ENCODE measurements around the gene OARD1. TPM values are rescaled to one million over a fixed set of nuclear protein-coding genes. Genes with fewer than 3 reads are reported as not detected.

OARD1 gene
- total and polyA plus RNA-seq, 2 experiments from 2014 or later: 4.5 to 18.6 TPM

DNA sequence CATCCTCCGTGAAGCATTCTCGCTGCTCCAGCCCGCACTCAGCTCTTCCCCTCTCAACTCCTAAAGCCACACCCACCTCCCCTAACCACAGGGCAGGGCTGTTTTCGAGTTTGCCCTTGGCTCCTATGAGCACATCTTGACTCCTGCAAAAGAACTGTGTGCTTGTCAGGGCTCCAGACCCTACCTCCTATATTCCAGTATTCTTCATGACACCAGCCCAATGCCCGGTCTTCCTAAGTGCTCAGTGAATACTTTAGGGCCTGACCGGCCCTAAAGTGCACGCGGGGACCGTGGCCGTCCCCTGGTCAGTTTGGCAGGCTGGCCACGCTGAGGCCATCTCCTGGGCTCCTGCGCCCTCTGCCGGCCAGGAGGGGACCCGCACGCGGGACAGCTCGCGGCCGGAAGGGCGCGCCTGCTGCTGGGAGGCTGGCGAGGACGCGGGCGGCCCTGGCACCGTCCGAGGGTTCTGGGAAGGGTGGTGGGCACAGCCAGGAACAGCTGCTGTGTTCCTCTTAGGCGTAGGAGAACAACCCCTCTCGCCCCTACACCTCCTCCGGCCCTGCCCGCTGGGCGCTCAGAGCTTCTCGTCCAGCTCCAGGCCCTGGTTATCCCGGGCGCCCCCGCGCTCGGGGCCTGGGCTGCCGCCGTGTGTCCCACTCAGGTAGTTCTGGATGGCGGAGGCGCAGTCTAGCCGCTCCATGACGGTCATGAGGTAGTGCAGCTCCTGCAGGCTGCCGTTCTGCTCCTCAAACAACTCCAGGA lies 44.2 kb downstream of the OARD1 start:
- Histone ChIP-seq H3K4me3 (peak overlapping the region; percentile 70), H3K9me2 (ENCODE audit: insufficient read depth) (no peaks in the 10 kb centered on the region), H4K20me1 (ENCODE audit: insufficient read depth) (no peaks in the 10 kb centered on the region), H3K9ac (peak overlapping the region; percentile 70), H3K79me2 (ENCODE audit: insufficient read depth) (no peaks in the 10 kb centered on the region), H3K9me3 (ENCODE audit: low read depth) (no peaks in the 10 kb centered on the region), H3K4me2 (ENCODE audit: unreplicated experiment) (peak overlapping the region; percentile 82), H2AFZ (peak overlapping the region; percentile 97), H3F3A (ENCODE audit: insufficient read depth) (no peaks in the 10 kb centered on the region), H3K4me1 (ENCODE audit: insufficient read depth) (no peaks in the 10 kb centered on the region), H3K27ac (no peak overlapping the region), H3K36me3 (ENCODE audit: low read depth) (no peaks in the 10 kb centered on the region), H3K27me3 (replicated peaks; ENCODE audit: insufficient read depth) (no peaks in the 10 kb centered on the region)
- TF ChIP-seq EZH2phosphoT487 (IDR thresholded peaks at IDR 0.05; ENCODE audit: insufficient read depth, low read depth) (no peak), EZH2 (IDR thresholded peaks at IDR 0.05; ENCODE audit: insufficient read depth, poor library complexity, severe bottlenecking) (no peak)
- in situ Hi-C loops (cut with MboI): no loop called here
- 3 to 4% methylated on average over 39 to 45 of the region's 45 CpGs for WGBS, 2 experiments (ENCODE audit: low coverage in 1 of 2, low lambda C conversion rate in 2 of 2, missing lambda C conversion rate in 2 of 2)
- peak; percentile 80 for DNase-seq

DNA sequence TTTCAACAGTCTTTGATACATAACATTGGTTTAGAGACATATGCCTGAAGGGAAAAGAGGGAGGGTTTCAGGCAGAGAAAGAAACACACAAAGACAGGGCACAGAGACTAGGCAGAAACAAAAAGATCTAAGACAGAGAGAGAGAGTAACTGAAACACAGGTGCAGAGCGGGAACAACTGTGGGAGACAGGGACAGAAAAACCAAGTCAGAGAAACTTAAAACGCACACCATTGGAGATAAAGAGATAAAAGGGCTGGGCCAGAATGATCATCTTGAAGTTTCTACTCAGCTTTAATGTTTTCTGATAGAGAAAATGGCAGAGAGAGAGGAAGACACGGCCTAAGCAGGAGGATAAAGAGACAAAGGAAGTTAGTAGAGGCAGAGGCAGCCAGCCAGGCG lies 44.9 kb downstream of the OARD1 start:
- Histone ChIP-seq H3K27ac (no peak overlapping the region), H3K4me3 (no peak overlapping the region), H3K9me3 (ENCODE audit: low read depth) (no peaks in the 10 kb centered on the region), H3K9ac (no peak overlapping the region), H2AFZ (peak overlapping the region; percentile 97; the same call in 1 of the 2 replicates), H3K36me3 (ENCODE audit: low read depth) (no peaks in the 10 kb centered on the region), H3K27me3 (replicated peaks; ENCODE audit: insufficient read depth) (no peaks in the 10 kb centered on the region), H3F3A (ENCODE audit: insufficient read depth) (no peaks in the 10 kb centered on the region), H3K9me2 (ENCODE audit: insufficient read depth) (no peaks in the 10 kb centered on the region), H3K79me2 (ENCODE audit: insufficient read depth) (no peaks in the 10 kb centered on the region), H3K4me2 (ENCODE audit: unreplicated experiment) (no peak overlapping the region), H4K20me1 (ENCODE audit: insufficient read depth) (no peaks in the 10 kb centered on the region), H3K4me1 (ENCODE audit: insufficient read depth) (peaks cover 4% of the 10 kb centered on the region)
- in situ Hi-C loops (cut with MboI): no loop called here
- no peak for DNase-seq
- WGBS, 2 experiments (ENCODE audit: low coverage in 1 of 2, low lambda C conversion rate in 2 of 2, missing lambda C conversion rate in 2 of 2): 77 to 83% methylated on average over 4 of the region's 4 CpGs
- TF ChIP-seq EZH2phosphoT487 (IDR thresholded peaks at IDR 0.05; ENCODE audit: insufficient read depth, low read depth) (no peak), EZH2 (IDR thresholded peaks at IDR 0.05; ENCODE audit: insufficient read depth, poor library complexity, severe bottlenecking) (no peak)

DNA sequence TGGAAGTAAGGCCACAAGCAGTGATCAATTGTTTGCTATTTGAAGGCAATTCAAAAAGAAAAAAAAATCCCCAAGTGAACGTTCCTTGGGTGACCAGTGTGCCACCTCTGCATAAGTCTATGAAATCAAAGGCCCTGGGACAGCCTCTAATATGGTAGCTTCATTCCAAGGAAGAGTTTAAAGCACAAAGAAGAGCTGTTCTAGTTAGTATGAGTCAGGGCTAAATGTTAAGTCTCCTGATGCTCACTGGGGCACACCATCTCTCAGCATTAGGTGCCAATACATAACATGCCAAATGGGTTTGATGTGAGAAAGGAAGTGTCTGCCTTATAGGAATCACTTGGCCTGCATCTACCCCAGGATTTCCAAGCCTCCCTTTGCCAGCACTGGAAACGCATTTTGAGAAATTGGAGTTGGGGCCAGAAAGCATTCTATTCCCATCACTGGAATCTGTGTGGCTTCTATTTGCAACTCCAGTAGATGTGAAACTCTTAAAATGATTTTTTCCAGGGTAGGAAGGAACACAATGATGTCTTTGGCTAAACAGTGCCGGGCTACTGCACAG lies 46.1 kb downstream of the OARD1 start:
- Histone ChIP-seq H3K9ac (no peak overlapping the region), H3K9me2 (ENCODE audit: insufficient read depth) (no peaks in the 10 kb centered on the region), H4K20me1 (ENCODE audit: insufficient read depth) (no peaks in the 10 kb centered on the region), H3K9me3 (ENCODE audit: low read depth) (no peaks in the 10 kb centered on the region), H3K27ac (no peak overlapping the region), H3K4me1 (ENCODE audit: insufficient read depth) (peaks cover 12% of the 10 kb centered on the region), H3K4me2 (ENCODE audit: unreplicated experiment) (no peak overlapping the region), H3F3A (ENCODE audit: insufficient read depth) (no peaks in the 10 kb centered on the region), H3K27me3 (replicated peaks; ENCODE audit: insufficient read depth) (no peaks in the 10 kb centered on the region), H3K79me2 (ENCODE audit: insufficient read depth) (no peaks in the 10 kb centered on the region), H2AFZ (no peak overlapping the region), H3K4me3 (no peak overlapping the region), H3K36me3 (ENCODE audit: low read depth) (no peaks in the 10 kb centered on the region)
- no peak for DNase-seq
- WGBS, 2 experiments (ENCODE audit: low coverage in 1 of 2, low lambda C conversion rate in 2 of 2, missing lambda C conversion rate in 2 of 2): 69 to 71% methylated on average over 3 of the region's 3 CpGs
- TF ChIP-seq EZH2 (IDR thresholded peaks at IDR 0.05; ENCODE audit: insufficient read depth, poor library complexity, severe bottlenecking): no peak
- no peak for TF ChIP-seq EZH2phosphoT487 (IDR thresholded peaks at IDR 0.05; ENCODE audit: insufficient read depth, low read depth)
- in situ Hi-C loops (cut with MboI): no loop called here

DNA sequence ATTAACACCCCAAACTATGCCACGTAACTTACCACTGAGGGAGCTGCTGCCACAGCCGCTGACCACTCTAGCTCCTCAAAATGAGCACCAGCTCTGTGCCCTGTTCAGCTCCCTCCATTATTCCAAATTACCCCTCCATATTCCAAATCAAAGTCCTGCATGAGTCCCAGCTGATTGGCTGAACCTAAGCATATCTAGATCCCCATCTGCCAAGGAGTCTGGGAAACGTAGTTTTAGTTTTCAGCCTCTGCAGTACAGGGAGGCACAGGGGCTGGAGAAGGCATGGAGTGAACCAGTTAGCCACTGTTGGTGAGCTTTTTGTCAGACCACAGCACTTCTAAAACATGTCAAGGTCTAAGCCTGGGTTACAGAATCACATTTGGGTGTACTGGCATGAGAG lies 49.0 kb downstream of the OARD1 start:
- no peaks in the 10 kb centered on the region for H3K27me3 ChIP-seq (replicated peaks; ENCODE audit: insufficient read depth)
- peaks cover 12% of the 10 kb centered on the region for H3K4me1 ChIP-seq (ENCODE audit: insufficient read depth)
- H3K9ac ChIP-seq: no peak overlapping the region
- no peak overlapping the region for H3K27ac ChIP-seq
- no peak for DNase-seq
- no peak overlapping the region for H2AFZ ChIP-seq
- no peaks in the 10 kb centered on the region for H3K79me2 ChIP-seq (ENCODE audit: insufficient read depth)
- no peaks in the 10 kb centered on the region for H3K36me3 ChIP-seq (ENCODE audit: low read depth)
- in situ Hi-C loops (cut with MboI): loop anchor here (5.0 kb wide), 1 partner anchor 126 kb away; no protein-coding TSS in a partner anchor
- no peaks in the 10 kb centered on the region for H3K9me3 ChIP-seq (ENCODE audit: low read depth)
- no peaks in the 10 kb centered on the region for H4K20me1 ChIP-seq (ENCODE audit: insufficient read depth)
- H3K9me2 ChIP-seq (ENCODE audit: insufficient read depth): no peaks in the 10 kb centered on the region
- WGBS, 2 experiments (ENCODE audit: low coverage in 1 of 2, low lambda C conversion rate in 2 of 2, missing lambda C conversion rate in 2 of 2): 97 to 100% methylated on average over 3 of the region's 3 CpGs
- H3K4me3 ChIP-seq: no peak overlapping the region
- H3F3A ChIP-seq (ENCODE audit: insufficient read depth): no peaks in the 10 kb centered on the region
- no peak for TF ChIP-seq EZH2phosphoT487 (IDR thresholded peaks at IDR 0.05; ENCODE audit: insufficient read depth, low read depth)
- TF ChIP-seq EZH2 (IDR thresholded peaks at IDR 0.05; ENCODE audit: insufficient read depth, poor library complexity, severe bottlenecking): no peak
- H3K4me2 ChIP-seq (ENCODE audit: unreplicated experiment): no peak overlapping the region

All from GM23248 (cell line).